ENCODE results near the gene CANT1. TPM values are rescaled to one million over a fixed set of nuclear protein-coding genes. Genes with fewer than 3 reads are reported as not detected.

Gene CANT1
- total and polyA plus RNA-seq, 9 of the 15 experiments (the other 6 are each of a cell fraction or from before 2014, with no cell fraction given), result 2.7 to 66.4 (median 22.5) TPM

GRCh38 chr17:79011451-79012147 lies 2.0 kb upstream of the CANT1 start:
- Histone ChIP-seq H3K9ac (ENCODE audit: insufficient read depth in 1 of 2, low read depth in 2 of 2, low read length in 2 of 2) (no peak overlapping the region), H3K4me3 (no peak overlapping the region), H3K4me2 (ENCODE audit: insufficient read depth, low read length) (no peak overlapping the region; the same call in 1 of the 2 replicates), H3K9me1 (ENCODE audit: control insufficient read depth, insufficient read depth, low read length) (peaks cover 3% of the 10 kb centered on the region), H3K4me1 (replicated peaks in 1 of 2; ENCODE audit: control insufficient read depth in 2 of 2, insufficient read depth in 2 of 2, low read length in 2 of 2) (peaks cover 23 to 25% of the 10 kb centered on the region in 2 experiments), H3K79me2 (ENCODE audit: control insufficient read depth, insufficient read depth, low read length) (peaks cover 30% of the 10 kb centered on the region), H3K27me3 (ENCODE audit: control insufficient read depth in 2 of 2, insufficient read depth in 2 of 2, low read length in 2 of 2) (no peaks in the 10 kb centered on the region), H3K27ac (ENCODE audit: extremely low read depth, low read depth, low read length) (no peak overlapping the region), H2AFZ (ENCODE audit: low read depth, low read length) (peak overlapping the region; percentile 51), H3K36me3 (ENCODE audit: control insufficient read depth, insufficient read depth, low read length) (peaks cover 11% of the 10 kb centered on the region; the same call in 2 of the 3 replicates), H3K9me3 (replicated peaks; ENCODE audit: control insufficient read depth, insufficient read depth, low read depth, low read length) (no peaks in the 10 kb centered on the region), H4K20me1 (replicated peaks; ENCODE audit: control insufficient read depth, insufficient read depth, low read length) (peaks cover 2% of the 10 kb centered on the region; the same call in 1 of the 2 replicates)
- CTCF ChIA-PET (ENCODE audit: low intra/inter-chr PET ratio), result no interaction called here
- in situ Hi-C loops (cut with MboI), result no loop called here
- DNase-seq (ENCODE audit: extremely low read depth in 1 of 4, low spot score in 3 of 4), result peak in 1 of 4 experiments; percentile 42
- ATAC-seq, result no peak; the same call in 2 of the 3 replicates
- intact Hi-C loops (cut with micrococcal nuclease), result no loop called here
- FAIRE-seq, result no peak
- BruUV-seq (replicated peaks), result no TSS peak
- 9% methylated on average over 5 of the region's 5 CpGs for WGBS (ENCODE audit: insufficient coverage, low coverage, missing lambda C conversion rate)
- POLR2A ChIA-PET, result no interaction called here
- TF ChIP-seq, protein P1, sequence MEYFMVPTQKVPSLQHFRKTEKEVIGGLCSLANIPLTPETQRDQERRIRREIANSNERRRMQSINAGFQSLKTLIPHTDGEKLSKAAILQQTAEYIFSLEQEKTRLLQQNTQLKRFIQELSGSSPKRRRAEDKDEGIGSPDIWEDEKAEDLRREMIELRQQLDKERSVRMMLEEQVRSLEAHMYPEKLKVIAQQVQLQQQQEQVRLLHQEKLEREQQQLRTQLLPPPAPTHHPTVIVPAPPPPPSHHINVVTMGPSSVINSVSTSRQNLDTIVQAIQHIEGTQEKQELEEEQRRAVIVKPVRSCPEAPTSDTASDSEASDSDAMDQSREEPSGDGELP (CRISPR knock-in tag; IDR thresholded peaks at IDR 0.05; ENCODE audit: borderline replicate concordance), result no peak
- TF ChIP-seq ZNF699 (CRISPR knock-in tag; IDR thresholded peaks at IDR 0.05; ENCODE audit: insufficient replicate concordance), result peak; percentile 84
- peak; percentile 86; the same call in 1 of the 2 replicates for TF ChIP-seq ZNF133 (CRISPR knock-in tag; IDR thresholded peaks at IDR 0.05)
- TF ChIP-seq, protein P2, sequence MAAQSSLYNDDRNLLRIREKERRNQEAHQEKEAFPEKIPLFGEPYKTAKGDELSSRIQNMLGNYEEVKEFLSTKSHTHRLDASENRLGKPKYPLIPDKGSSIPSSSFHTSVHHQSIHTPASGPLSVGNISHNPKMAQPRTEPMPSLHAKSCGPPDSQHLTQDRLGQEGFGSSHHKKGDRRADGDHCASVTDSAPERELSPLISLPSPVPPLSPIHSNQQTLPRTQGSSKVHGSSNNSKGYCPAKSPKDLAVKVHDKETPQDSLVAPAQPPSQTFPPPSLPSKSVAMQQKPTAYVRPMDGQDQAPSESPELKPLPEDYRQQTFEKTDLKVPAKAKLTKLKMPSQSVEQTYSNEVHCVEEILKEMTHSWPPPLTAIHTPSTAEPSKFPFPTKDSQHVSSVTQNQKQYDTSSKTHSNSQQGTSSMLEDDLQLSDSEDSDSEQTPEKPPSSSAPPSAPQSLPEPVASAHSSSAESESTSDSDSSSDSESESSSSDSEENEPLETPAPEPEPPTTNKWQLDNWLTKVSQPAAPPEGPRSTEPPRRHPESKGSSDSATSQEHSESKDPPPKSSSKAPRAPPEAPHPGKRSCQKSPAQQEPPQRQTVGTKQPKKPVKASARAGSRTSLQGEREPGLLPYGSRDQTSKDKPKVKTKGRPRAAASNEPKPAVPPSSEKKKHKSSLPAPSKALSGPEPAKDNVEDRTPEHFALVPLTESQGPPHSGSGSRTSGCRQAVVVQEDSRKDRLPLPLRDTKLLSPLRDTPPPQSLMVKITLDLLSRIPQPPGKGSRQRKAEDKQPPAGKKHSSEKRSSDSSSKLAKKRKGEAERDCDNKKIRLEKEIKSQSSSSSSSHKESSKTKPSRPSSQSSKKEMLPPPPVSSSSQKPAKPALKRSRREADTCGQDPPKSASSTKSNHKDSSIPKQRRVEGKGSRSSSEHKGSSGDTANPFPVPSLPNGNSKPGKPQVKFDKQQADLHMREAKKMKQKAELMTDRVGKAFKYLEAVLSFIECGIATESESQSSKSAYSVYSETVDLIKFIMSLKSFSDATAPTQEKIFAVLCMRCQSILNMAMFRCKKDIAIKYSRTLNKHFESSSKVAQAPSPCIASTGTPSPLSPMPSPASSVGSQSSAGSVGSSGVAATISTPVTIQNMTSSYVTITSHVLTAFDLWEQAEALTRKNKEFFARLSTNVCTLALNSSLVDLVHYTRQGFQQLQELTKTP (IDR thresholded peaks at IDR 0.05; ENCODE audit: low read depth in 1 of 2, partially characterized antibody in 2 of 2), result no peak
- TF ChIP-seq HNRNPL (IDR thresholded peaks at IDR 0.05; ENCODE audit: low read depth, low read length), result no peak
- TF ChIP-seq MECOM (CRISPR knock-in tag; IDR thresholded peaks at IDR 0.05), result peak; percentile 98
- TF ChIP-seq ZHX1 (conservative IDR thresholded peaks at IDR 0.05; ENCODE audit: low read length), result no peak
- TF ChIP-seq HIVEP1 (CRISPR knock-in tag; IDR thresholded peaks at IDR 0.05), result peak; percentile 98
- peak in 1 of 2 experiments; percentile 53; a peak in 2 of 4 replicates for TF ChIP-seq TRIM24 (IDR thresholded peaks at IDR 0.05)
- TF ChIP-seq HEY1 (CRISPR knock-in tag; IDR thresholded peaks at IDR 0.05; ENCODE audit: borderline replicate concordance), result peak; percentile 89; the same call in 1 of the 2 replicates
- no peak for TF ChIP-seq SIRT6 (IDR thresholded peaks at IDR 0.05; ENCODE audit: low read depth, low read length)
- peak; percentile 61; the same call in 1 of the 2 replicates for TF ChIP-seq NFE2L1 (tag; IDR thresholded peaks at IDR 0.05; ENCODE audit: borderline replicate concordance, low read depth)
- peak; percentile 75 for TF ChIP-seq GABPA (tag; conservative IDR thresholded peaks at IDR 0.05; ENCODE audit: low read depth)
- peak; percentile 95 for TF ChIP-seq ILK (tag; IDR thresholded peaks at IDR 0.05; ENCODE audit: borderline replicate concordance, low read depth)
